Progenitor cell of endocrine pancreas (in vitro differentiated cells): Measurements from ENCODE around the gene GPR35. TPM values are rescaled to one million over a fixed set of nuclear protein-coding genes. Genes with fewer than 3 reads are reported as not detected.
A peak's percentile ranks its signal among the peaks of the same experiment; 100 is the strongest.

Experiments used
- DNase-seq: peaks from one replicate; pipeline ENCODE4 v3.0.0; 2021; ENCODE audit warnings: low spot score; ENCODE audit not compliant: unreplicated experiment
- H3K27ac Mint-ChIP-seq: 2 replicates; pipeline ENCODE4 v1.8.0; 2021; ENCODE audit warnings: mild to moderate bottlenecking, moderate library complexity, mixed read lengths
- H3K27me3 Mint-ChIP-seq: 2 replicates; pipeline ENCODE4 v1.8.0; 2021; ENCODE audit warnings: mixed read lengths
- H3K36me3 Mint-ChIP-seq: 2 replicates; pipeline ENCODE4 v1.8.0; 2022; ENCODE audit warnings: mixed read lengths; ENCODE audit not compliant: insufficient read depth
- H3K4me1 Mint-ChIP-seq: 2 replicates; pipeline ENCODE4 v1.8.0; 2021; ENCODE audit warnings: low read depth, mixed read lengths
- H3K4me3 Mint-ChIP-seq: 2 replicates; pipeline ENCODE4 v1.8.0; 2021; ENCODE audit warnings: low read depth, mild to moderate bottlenecking, moderate library complexity, mixed read lengths
- H3K9me3 Mint-ChIP-seq: 2 replicates; pipeline ENCODE4 v1.8.0; 2021; ENCODE audit warnings: low read depth, mixed read lengths
- total RNA-seq: library from RNA; stranded (reverse); gene quantifications from 2 replicates; pipeline ENCODE4 v1.2.1, GENCODE V29; 2021
- TF ChIP-seq, protein P1 (sequence below): fragments of 200-600 bp; sonication (generic); IDR thresholded peaks from one replicate; pipeline ENCODE4 v1.5.0; 2021; ENCODE audit warnings: antibody characterized with exemption, mild to moderate bottlenecking; ENCODE audit not compliant: unreplicated experiment

Gene GPR35
- total RNA-seq, 1 donor from 2014 or later = 6.5 TPM

DNA sequence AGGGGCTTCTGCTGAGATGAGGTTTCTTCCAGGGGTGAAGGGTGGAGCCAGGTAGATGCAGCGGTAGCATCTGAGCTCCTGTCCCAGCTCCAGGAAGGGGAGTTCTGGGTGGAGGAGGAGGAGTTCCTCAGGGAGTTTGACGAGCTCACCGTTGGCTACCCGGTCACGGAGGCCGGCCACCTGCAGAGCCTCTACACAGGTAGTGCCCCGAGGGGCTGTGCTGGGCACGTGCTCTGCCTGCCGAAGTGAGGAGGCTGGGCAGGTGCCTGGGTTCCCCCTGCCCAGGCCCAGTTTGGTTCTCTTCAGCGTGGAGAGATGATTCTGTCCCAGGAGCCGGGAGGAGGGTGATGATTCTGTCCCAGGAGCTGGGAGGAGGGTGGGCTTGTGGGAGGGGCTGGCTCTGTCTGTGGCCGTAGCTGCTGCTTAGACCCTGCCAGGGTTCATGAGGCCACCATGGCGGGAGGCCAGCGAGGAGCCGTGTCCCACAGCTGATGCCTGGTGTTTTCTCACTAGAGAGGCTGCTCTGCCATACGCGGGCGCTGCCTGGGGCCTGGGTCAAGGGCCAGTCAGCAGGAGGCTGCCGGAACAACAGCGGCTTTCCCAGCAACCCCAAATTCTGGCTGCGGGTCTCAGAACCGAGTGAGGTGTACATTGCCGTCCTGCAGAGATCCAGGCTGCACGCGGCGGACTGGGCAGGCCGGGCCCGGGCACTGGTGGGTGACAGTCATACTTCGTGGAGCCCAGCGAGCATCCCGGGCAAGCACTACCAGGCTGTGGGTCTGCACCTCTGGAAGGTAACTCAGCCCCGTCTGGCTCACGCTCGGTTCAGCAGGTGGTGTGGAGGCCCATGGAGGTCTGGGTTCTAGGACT lies 30.5 kb upstream of the GPR35 start:
- no peaks in the 10 kb centered on the region for H3K36me3 Mint-ChIP-seq
- H3K9me3 Mint-ChIP-seq = no peaks in the 10 kb centered on the region
- TF ChIP-seq, protein P1, sequence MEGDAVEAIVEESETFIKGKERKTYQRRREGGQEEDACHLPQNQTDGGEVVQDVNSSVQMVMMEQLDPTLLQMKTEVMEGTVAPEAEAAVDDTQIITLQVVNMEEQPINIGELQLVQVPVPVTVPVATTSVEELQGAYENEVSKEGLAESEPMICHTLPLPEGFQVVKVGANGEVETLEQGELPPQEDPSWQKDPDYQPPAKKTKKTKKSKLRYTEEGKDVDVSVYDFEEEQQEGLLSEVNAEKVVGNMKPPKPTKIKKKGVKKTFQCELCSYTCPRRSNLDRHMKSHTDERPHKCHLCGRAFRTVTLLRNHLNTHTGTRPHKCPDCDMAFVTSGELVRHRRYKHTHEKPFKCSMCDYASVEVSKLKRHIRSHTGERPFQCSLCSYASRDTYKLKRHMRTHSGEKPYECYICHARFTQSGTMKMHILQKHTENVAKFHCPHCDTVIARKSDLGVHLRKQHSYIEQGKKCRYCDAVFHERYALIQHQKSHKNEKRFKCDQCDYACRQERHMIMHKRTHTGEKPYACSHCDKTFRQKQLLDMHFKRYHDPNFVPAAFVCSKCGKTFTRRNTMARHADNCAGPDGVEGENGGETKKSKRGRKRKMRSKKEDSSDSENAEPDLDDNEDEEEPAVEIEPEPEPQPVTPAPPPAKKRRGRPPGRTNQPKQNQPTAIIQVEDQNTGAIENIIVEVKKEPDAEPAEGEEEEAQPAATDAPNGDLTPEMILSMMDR = no peak
- H3K27me3 Mint-ChIP-seq = no peaks in the 10 kb centered on the region
- no peak for DNase-seq
- no peaks in the 10 kb centered on the region for H3K4me1 Mint-ChIP-seq
- no peak overlapping the region for H3K4me3 Mint-ChIP-seq
- H3K27ac Mint-ChIP-seq = no peak overlapping the region

DNA sequence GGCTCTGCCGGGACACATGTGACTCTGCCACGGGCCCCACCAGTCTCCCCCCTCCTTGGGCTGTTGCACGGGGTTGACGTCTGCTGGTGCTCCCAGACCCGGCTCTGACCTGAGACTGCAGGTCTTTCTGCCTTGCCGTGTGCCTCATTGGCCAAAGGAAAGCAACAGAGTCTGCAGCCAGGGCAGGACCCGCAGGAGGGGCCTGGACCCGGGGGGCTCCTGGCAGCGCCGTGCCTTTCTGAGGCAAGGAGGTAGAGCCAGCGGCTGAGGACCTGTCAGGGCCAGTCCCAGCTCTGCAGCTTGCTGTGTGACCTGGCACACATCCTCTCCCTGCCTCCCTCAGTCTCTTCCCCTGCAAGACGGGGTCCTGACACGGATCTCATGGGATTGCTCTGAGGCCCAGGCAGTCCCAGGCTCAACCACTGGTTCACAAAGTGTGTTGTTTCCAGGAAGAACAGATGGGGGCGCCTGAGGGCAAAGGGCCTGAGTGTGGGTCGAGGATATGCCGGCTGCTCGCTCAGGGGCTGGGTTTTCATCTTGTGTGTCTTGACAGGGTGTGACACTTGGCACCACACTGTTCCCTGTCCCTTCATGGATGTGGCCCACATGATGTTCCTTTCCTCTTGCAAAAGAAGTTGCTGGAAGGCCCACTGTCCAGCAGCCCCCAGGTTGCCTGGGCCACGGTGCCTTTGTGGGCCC lies 29.8 kb upstream of the GPR35 start:
- H3K4me1 Mint-ChIP-seq = no peaks in the 10 kb centered on the region
- peaks cover 2% of the 10 kb centered on the region for H3K36me3 Mint-ChIP-seq
- no peak overlapping the region for H3K27ac Mint-ChIP-seq
- H3K4me3 Mint-ChIP-seq = no peak overlapping the region
- TF ChIP-seq, protein P1 = peak; percentile 27
- no peaks in the 10 kb centered on the region for H3K27me3 Mint-ChIP-seq
- DNase-seq = no peak
- H3K9me3 Mint-ChIP-seq = no peaks in the 10 kb centered on the region

DNA sequence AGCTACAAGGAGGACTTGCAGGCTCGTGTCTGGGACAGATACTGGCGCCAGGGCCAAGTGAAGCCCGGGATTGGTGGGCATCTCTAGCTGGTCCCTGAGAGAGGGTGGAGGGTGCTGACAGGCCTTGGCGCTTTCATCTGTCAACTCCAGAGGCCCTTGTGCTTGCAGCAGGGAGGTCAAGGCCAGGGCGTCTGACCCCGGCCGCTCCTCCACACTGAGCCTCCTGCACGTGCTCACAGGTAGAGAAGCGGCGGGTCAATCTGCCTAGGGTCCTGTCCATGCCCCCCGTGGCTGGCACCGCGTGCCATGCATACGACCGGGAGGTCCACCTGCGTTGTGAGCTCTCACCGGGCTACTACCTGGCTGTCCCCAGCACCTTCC lies 29.2 kb upstream of the GPR35 start:
- DNase-seq = no peak
- no peaks in the 10 kb centered on the region for H3K9me3 Mint-ChIP-seq

DNA sequence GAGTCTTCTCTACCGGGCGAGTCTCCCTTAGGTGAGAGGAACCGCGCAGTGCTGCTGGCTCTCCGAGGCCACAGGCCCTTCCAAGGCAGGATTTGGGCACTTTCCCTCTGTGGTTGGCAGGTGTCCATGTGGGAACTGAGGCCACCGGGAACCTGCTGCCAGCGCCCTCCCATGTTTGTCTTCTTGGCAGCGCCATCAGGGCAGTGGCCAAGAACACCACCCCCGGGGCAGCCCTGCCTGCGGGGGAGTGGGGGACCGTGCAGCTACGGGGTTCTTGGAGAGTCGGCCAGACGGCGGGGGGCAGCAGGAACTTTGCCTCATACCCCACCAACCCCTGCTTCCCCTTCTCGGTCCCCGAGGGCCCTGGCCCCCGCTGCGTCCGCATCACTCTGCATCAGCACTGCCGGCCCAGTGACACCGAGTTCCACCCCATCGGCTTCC lies 28.8 kb upstream of the GPR35 start:
- no peak for DNase-seq
- no peaks in the 10 kb centered on the region for H3K27me3 Mint-ChIP-seq
- no peak overlapping the region for H3K4me3 Mint-ChIP-seq

More for the DNA sequence above, 29.2 kb upstream of the GPR35 start:
- Mint-ChIP-seq H3K4me3 (no peak overlapping the region), H3K36me3 (peaks cover 2% of the 10 kb centered on the region), H3K27me3 (no peaks in the 10 kb centered on the region), H3K4me1 (no peaks in the 10 kb centered on the region), H3K27ac (no peak overlapping the region)
- TF ChIP-seq, protein P1 = no peak

DNA sequence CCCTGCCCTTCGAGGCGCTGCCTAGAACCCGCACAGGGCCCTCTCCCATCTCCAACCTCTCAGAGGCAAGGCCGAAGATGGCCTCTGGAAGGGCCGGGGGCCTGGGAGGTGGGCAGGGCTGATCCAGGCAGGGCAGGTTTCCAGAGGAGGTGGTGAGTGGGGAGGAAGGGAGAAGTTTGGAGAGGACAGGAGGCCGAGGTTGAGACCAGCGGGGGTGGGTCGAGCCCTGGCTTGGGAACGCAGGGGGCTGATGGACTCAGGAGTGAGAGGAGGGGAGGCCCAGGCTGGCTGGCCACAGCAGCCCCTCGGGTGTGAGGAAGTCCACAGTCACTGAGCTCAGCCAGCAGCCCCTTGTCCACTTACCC lies 28.2 kb upstream of the GPR35 start:
- Mint-ChIP-seq H3K4me1 (no peaks in the 10 kb centered on the region), H3K4me3 (no peak overlapping the region), H3K27me3 (no peaks in the 10 kb centered on the region), H3K27ac (no peak overlapping the region), H3K36me3 (peaks cover 2% of the 10 kb centered on the region), H3K9me3 (no peaks in the 10 kb centered on the region)
- TF ChIP-seq, protein P1 = no peak
- DNase-seq = no peak

More for the DNA sequence above, 28.8 kb upstream of the GPR35 start:
- Mint-ChIP-seq H3K36me3 (peaks cover 2% of the 10 kb centered on the region), H3K4me1 (no peaks in the 10 kb centered on the region), H3K27ac (no peak overlapping the region), H3K9me3 (no peaks in the 10 kb centered on the region)
- TF ChIP-seq, protein P1 = no peak
